Kidney (tissue), 14 donors: ENCODE results near the gene PROC. TPM values are rescaled to one million over a fixed set of nuclear protein-coding genes. Genes with fewer than 3 reads are reported as not detected.

Experiments
- DNase-seq, 5 donors: peaks; one replicate each; pipeline ENCODE4 v3.0.0-alpha.2; 2013 to 2020
- FAIRE-seq: peaks from 2 replicates; lab custom pipeline; 2012; peaks lifted over from hg19 to GRCh38; lab: Jason Lieb, UNC
- H3K27ac ChIP-seq, 2 donors: one replicate each; pipeline ENCODE4 v1.7.0; 2013; ENCODE audit warnings: low read depth in 2 of 2, low read length in 2 of 2, inconsistent platforms in 1 of 2
- H3K27me3 ChIP-seq: one replicate; pipeline ENCODE4 v1.7.1; 2013; ENCODE audit warnings: low read length, inconsistent platforms; ENCODE audit not compliant: control insufficient read depth, insufficient read depth
- H3K36me3 ChIP-seq, 3 donors: one replicate each; pipeline versions ENCODE4 v1.7.0 to v1.7.1; 2013; ENCODE audit warnings: low read length in 3 of 3, control low read depth in 1 of 3, inconsistent platforms in 1 of 3; ENCODE audit not compliant: insufficient read depth in 3 of 3, control insufficient read depth in 2 of 3
- H3K4me1 ChIP-seq, 3 donors: one replicate each; pipeline versions ENCODE4 v1.7.0 to v1.7.1; 2013; ENCODE audit warnings: low read length in 3 of 3, inconsistent platforms in 1 of 3, low read depth in 1 of 3; ENCODE audit not compliant: control insufficient read depth in 2 of 3, insufficient read depth in 2 of 3
- H3K4me3 ChIP-seq, 3 donors: one replicate each; pipeline versions ENCODE4 v1.7.0 to v1.8.1; 2013; ENCODE audit warnings: low read length in 3 of 3, control low read depth in 1 of 3, inconsistent platforms in 1 of 3
- H3K9ac ChIP-seq, 3 donors: one replicate each; pipeline versions ENCODE4 v1.7.0 to v1.7.1; 2013; ENCODE audit warnings: low read length in 3 of 3, control low read depth in 1 of 3, inconsistent platforms in 1 of 3
- H3K9me3 ChIP-seq, 3 donors: one replicate each; pipeline versions ENCODE4 v1.7.0 to v1.7.1; 2013; ENCODE audit warnings: low read length in 3 of 3, control low read depth in 1 of 3, inconsistent platforms in 1 of 3; ENCODE audit not compliant: control insufficient read depth in 2 of 3, insufficient read depth in 1 of 3
- intact Hi-C: fragments of 100-400 bp; cut with DNase I; formaldehyde crosslinking; loops from one replicate; pipeline ENCODE4 v1.11.1; 2022
- polyA plus RNA-seq: library from polyadenylated mRNA; stranded (reverse); fragments of 350-450 nt; fragmentation: Illumina TruSeq; extraction: RNeasy Lipid Tissue Mini Kit (QIAGEN cat#74804); gene quantifications from one replicate; pipeline ENCODE4 v1.2.3, GENCODE V29; 2014; ENCODE audit warnings: low read depth, low replicate concordance; ENCODE audit not compliant: insufficient read depth
- total RNA-seq: library from RNA; stranded (reverse); fragmentation: NEBNext Ultra II Directional; extraction: Animal tissue kit (Norgen Biotek cat#: 25700); gene quantifications from one replicate; pipeline ENCODE4 v1.2.1, GENCODE V29; 2021
- TF ChIP-seq, protein P1 (sequence below): IDR thresholded peaks from 3 replicates; pipeline ENCODE4 v1.5.1; 2012; ENCODE audit warnings: mild to moderate bottlenecking, moderate library complexity, borderline replicate concordance; ENCODE audit not compliant: insufficient read depth; ENCODE audit errors: extremely low read depth
- donor health status: control.
- donor health status: control.
- donor health status: control.
- donor health status: control.
- donor health status: control.
- donor health status: DM: yes; HTN: yes; CAD: no.
- donor health status: Normal renal cell carcinoma (clear cell type).

PROC gene
- total and polyA plus RNA-seq, 2 donors from 2014 or later: 5.9 to 51.0 TPM

GRCh38 chr2:127431408-127432023 is 13.3 kb downstream of the PROC start:
- TF ChIP-seq, protein P1, sequence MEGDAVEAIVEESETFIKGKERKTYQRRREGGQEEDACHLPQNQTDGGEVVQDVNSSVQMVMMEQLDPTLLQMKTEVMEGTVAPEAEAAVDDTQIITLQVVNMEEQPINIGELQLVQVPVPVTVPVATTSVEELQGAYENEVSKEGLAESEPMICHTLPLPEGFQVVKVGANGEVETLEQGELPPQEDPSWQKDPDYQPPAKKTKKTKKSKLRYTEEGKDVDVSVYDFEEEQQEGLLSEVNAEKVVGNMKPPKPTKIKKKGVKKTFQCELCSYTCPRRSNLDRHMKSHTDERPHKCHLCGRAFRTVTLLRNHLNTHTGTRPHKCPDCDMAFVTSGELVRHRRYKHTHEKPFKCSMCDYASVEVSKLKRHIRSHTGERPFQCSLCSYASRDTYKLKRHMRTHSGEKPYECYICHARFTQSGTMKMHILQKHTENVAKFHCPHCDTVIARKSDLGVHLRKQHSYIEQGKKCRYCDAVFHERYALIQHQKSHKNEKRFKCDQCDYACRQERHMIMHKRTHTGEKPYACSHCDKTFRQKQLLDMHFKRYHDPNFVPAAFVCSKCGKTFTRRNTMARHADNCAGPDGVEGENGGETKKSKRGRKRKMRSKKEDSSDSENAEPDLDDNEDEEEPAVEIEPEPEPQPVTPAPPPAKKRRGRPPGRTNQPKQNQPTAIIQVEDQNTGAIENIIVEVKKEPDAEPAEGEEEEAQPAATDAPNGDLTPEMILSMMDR: no peak
- intact Hi-C loops: no loop called here
- Histone ChIP-seq H3K27me3 (no peaks in the 10 kb centered on the region), H3K4me1 (no peaks in the 10 kb centered on the region), H3K9me3 (no peaks in the 10 kb centered on the region), H3K27ac (no peak overlapping the region), H3K36me3 (no peaks in the 10 kb centered on the region), H3K9ac (no peak overlapping the region), H3K4me3 (no peak overlapping the region)
- FAIRE-seq: no peak
- no peak for DNase-seq

DNA sequence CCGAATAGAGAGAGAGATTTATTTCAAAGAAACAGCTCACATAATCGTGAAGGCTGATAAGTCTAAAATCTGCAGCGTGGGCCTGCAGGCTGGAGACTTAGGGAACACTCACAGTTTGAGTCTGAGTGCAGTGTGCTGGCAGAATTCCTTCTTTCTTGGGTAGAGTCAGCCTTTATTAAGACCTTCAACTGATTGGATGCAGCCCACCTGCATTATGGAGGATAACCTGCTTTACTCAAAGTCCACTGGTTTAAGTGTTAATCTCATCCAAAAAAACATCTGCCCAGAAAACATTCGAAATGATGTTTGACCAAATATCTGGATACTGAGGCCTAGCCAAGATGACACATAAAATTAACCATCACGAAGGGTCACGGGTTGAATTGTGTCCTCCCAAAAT is 16.3 kb downstream of the PROC start:
- TF ChIP-seq, protein P1: no peak
- no peak overlapping the region for H3K9ac ChIP-seq
- DNase-seq: no peak
- intact Hi-C loops: no loop called here
- no peak for FAIRE-seq
- H3K27ac ChIP-seq: no peak overlapping the region
- H3K36me3 ChIP-seq: no peaks in the 10 kb centered on the region
- no peaks in the 10 kb centered on the region for H3K4me1 ChIP-seq
- H3K4me3 ChIP-seq: no peak overlapping the region
- no peaks in the 10 kb centered on the region for H3K9me3 ChIP-seq
- H3K27me3 ChIP-seq: no peaks in the 10 kb centered on the region

- H3K9ac ChIP-seq: no peak overlapping the region
- H3K4me1 ChIP-seq: no peaks in the 10 kb centered on the region
- no peaks in the 10 kb centered on the region for H3K27me3 ChIP-seq
- FAIRE-seq (no peak), DNase-seq (no peak)
- no peak overlapping the region for H3K27ac ChIP-seq
- H3K4me3 ChIP-seq: no peak overlapping the region
- intact Hi-C loops: no loop called here
- no peaks in the 10 kb centered on the region for H3K36me3 ChIP-seq
- TF ChIP-seq, protein P1: no peak
- H3K9me3 ChIP-seq: peaks cover 0 to 9% (median 0%) of the 10 kb centered on the region in 3 donors
Measured at GRCh38 chr2:127437056-127437455, 18.8 kb downstream of the PROC start.
